Left ventricle myocardium inferior (tissue), 1 donor: ENCODE measurements around the gene REEP3. TPM values are rescaled to one million over a fixed set of nuclear protein-coding genes. Genes with fewer than 3 reads are reported as not detected.

Experiments used
- DNase-seq: peaks from one replicate; pipeline ENCODE4 v3.0.0-alpha.2; 2020
- H3K27ac ChIP-seq: fragments of 200-600 bp; replicated peaks from 2 replicates; pipeline ENCODE4 v1.8.0; 2021
- H3K27me3 ChIP-seq: fragments of 200-600 bp; 2 replicates; pipeline ENCODE4 v1.8.0; 2021; ENCODE audit warnings: low read depth
- H3K36me3 ChIP-seq: fragments of 200-600 bp; 2 replicates; pipeline ENCODE4 v1.8.0; 2021
- H3K4me1 ChIP-seq: fragments of 200-600 bp; 2 replicates; pipeline ENCODE4 v1.8.0; 2021
- H3K4me3 ChIP-seq: fragments of 200-600 bp; 2 replicates; pipeline ENCODE4 v1.8.0; 2021; ENCODE audit warnings: mild to moderate bottlenecking, moderate library complexity
- H3K9me3 ChIP-seq: fragments of 200-600 bp; replicated peaks from 2 replicates; pipeline ENCODE4 v1.8.0; 2021
- CTCF ChIP-seq: fragments of 200-600 bp; IDR thresholded peaks from 2 replicates; pipeline ENCODE4 v1.8.0; 2021; ENCODE audit warnings: antibody characterized with exemption, mild to moderate bottlenecking, borderline replicate concordance
- intact Hi-C: fragments of 100-400 bp; cut with micrococcal nuclease; formaldehyde crosslinking; loops from one replicate; pipeline ENCODE4 v1.11.0; 2022
- total RNA-seq: library from RNA; stranded (reverse); fragmentation: NEBNext Ultra II Directional; extraction: Animal tissue kit (Norgen Biotek cat#: 25700); gene quantifications from one replicate; pipeline ENCODE4 v1.2.1, GENCODE V29; 2021
- donor health status: DM: no; HTN: yes; CAD: no; lungs with severe emphysema.

Gene REEP3
- total RNA-seq, 1 donor from 2014 or later, result 18.2 TPM

- intact Hi-C loops, result no loop called here
- no peaks in the 10 kb centered on the region for H3K27me3 ChIP-seq
- H3K9me3 ChIP-seq, result no peaks in the 10 kb centered on the region
- H3K27ac ChIP-seq, result no peak overlapping the region
- no peak for TF ChIP-seq CTCF
- peaks cover 10% of the 10 kb centered on the region for H3K36me3 ChIP-seq
- no peak overlapping the region for H3K4me3 ChIP-seq
- no peak for DNase-seq
- peaks cover 12% of the 10 kb centered on the region for H3K4me1 ChIP-seq
Observed at GRCh38 chr10:63608511-63608910, 87.3 kb downstream of the REEP3 start.

GRCh38 chr10:63611078-63611477 is 89.9 kb downstream of the REEP3 start:
- Histone ChIP-seq H3K27ac (no peak overlapping the region), H3K36me3 (peaks cover 18% of the 10 kb centered on the region), H3K4me3 (no peak overlapping the region), H3K27me3 (no peaks in the 10 kb centered on the region), H3K9me3 (no peaks in the 10 kb centered on the region), H3K4me1 (no peaks in the 10 kb centered on the region)
- DNase-seq, result no peak
- no peak for TF ChIP-seq CTCF
- intact Hi-C loops, result no loop called here

- intact Hi-C loops, result no loop called here
- peaks cover 25% of the 10 kb centered on the region for H3K36me3 ChIP-seq
- no peak for TF ChIP-seq CTCF
- H3K9me3 ChIP-seq, result no peaks in the 10 kb centered on the region
- H3K4me3 ChIP-seq, result no peak overlapping the region
- no peaks in the 10 kb centered on the region for H3K4me1 ChIP-seq
- peak overlapping the region; percentile 45 for H3K27ac ChIP-seq
- DNase-seq, result no peak
- H3K27me3 ChIP-seq, result no peaks in the 10 kb centered on the region
Observed at GRCh38 chr10:63614371-63614891, 93.2 kb downstream of the REEP3 start.

- no peak for TF ChIP-seq CTCF
- intact Hi-C loops, result no loop called here
- Histone ChIP-seq H3K36me3 (peaks cover 44% of the 10 kb centered on the region), H3K4me1 (no peaks in the 10 kb centered on the region), H3K4me3 (no peak overlapping the region), H3K27me3 (no peaks in the 10 kb centered on the region), H3K9me3 (no peaks in the 10 kb centered on the region), H3K27ac (no peak overlapping the region)
- no peak for DNase-seq
Observed at GRCh38 chr10:63618552-63618951, 97.4 kb downstream of the REEP3 start.

- Histone ChIP-seq H3K9me3 (no peaks in the 10 kb centered on the region), H3K27me3 (no peaks in the 10 kb centered on the region), H3K4me1 (no peaks in the 10 kb centered on the region), H3K4me3 (no peak overlapping the region), H3K27ac (no peak overlapping the region), H3K36me3 (peaks cover 44% of the 10 kb centered on the region)
- TF ChIP-seq CTCF, result no peak
- no peak for DNase-seq
- intact Hi-C loops, result no loop called here
Observed at GRCh38 chr10:63619426-63619825, 98.2 kb downstream of the REEP3 start.

GRCh38 chr10:63622097-63622496 is 100.9 kb downstream of the REEP3 start:
- DNase-seq, result no peak
- no peak for TF ChIP-seq CTCF
- intact Hi-C loops, result loop anchor here (10.0 kb wide), 2 partner anchors 97 to 407 kb away; partner anchors contain the start of gene REEP3
- Histone ChIP-seq H3K36me3 (peaks cover 34% of the 10 kb centered on the region), H3K27me3 (no peaks in the 10 kb centered on the region), H3K4me3 (no peak overlapping the region), H3K27ac (no peak overlapping the region), H3K9me3 (no peaks in the 10 kb centered on the region), H3K4me1 (peaks cover 5% of the 10 kb centered on the region)
